ENCODE data around the gene JPH2. TPM values are rescaled to one million over a fixed set of nuclear protein-coding genes. Genes with fewer than 3 reads are reported as not detected.

The JPH2 gene
- 0.33 and 0.38 TPM in 2 replicates for total RNA-seq

DNA sequence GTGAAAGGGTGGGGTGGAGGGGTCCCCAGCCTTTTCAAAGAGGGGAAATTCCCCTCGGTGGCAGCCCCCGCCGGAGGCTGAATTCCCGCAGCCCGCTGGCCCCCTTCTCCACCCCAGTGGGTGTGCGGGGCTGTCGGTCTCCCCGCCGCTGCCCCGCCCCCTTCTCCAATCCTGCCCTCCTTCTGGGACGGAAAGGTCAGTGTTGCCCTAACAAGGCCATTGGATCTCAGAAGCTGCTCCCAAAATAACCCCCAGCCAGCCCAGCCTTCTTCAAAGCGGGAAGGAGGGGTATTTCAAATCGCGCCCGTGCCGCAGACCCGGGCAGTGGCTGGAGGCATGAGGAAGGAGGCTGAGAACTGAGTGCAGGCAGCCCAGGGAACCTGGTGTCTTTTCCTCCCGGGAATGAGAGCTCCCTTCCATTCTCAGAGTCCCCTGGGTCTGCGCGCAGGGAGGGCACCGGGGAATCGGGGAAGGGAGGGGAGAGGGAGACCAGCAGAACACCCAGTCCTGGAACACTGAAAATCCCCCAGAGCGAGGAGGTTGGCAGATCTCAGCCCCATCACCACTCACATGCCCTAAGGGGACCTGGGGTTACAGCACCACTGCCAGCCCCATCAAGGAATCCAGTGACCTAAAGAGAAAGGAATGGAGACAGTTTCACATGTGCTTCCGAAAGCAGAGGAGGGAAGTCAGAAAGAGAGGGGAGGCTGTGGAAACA is at the start of gene JPH2:
Gene JPH2, minus strand, starts transcription at position 135 of the 718 bp plus-strand sequence. CDS start 483 bp downstream, outside the sequence.

DNA sequence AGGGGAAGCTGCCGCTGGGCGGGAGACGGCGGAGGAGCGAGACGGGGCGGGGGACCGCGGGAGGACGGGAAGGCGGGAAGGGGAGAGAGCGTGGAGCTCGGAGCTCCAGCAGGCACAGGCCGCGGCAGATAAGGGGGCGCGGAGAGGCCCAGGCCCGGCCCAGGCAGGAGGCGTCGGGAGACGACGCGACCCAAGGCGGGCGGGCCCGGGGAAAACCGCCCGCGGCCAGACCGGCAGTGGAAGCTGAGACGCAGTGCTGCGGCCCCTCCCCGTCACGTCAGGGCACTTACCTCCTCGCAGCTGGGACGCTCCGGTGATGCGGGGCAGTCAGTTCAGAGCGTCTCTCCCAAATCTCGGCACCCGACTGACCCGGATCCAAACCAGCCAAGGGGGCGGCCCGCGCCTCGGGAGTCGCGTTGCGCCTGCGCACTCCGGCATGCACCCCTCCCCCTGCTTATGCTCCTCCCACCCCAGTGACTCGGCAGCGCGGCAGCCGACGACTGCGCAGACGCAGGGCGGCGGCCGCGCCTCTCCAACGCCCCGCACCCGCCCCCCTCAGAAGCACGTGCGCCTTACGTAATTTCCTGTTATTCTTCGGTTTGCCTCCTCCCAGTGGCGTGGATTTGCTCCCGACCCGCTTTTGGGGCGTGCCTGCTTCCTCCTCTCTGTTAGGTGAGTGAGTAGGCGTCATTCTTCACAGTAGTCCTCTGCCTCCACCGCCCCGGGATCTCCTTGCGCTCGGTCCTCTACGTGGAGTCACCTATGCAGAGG is 23.6 kb upstream of the JPH2 start, which contains the start of gene OSER1:
Gene OSER1, minus strand, starts transcription at position 366 of the 771 bp plus-strand sequence. CDS start 3,814 bp downstream, outside the sequence.

Other genes with a start within 250 kb of the JPH2 start
- gene OSER1, start 23.6 kb upstream of the JPH2 start, total RNA-seq: 36.9 and 47.0 TPM in 2 replicates
- not detected in 2 replicates for gene GDAP1L1, start 60.1 kb upstream of the JPH2 start, total RNA-seq
- 7.5 and 7.8 TPM in 2 replicates for gene FITM2, start 124.0 kb upstream of the JPH2 start, total RNA-seq
- gene R3HDML, start 149.9 kb upstream of the JPH2 start, total RNA-seq: not detected in 2 replicates
- not detected in 2 replicates for gene HNF4A, start 168.5 kb upstream of the JPH2 start, total RNA-seq

Measured in vein endothelial cell (primary cell).